PC-9 (cell line): Measurements from ENCODE around the gene KIDINS220. TPM values are rescaled to one million over a fixed set of nuclear protein-coding genes. Genes with fewer than 3 reads are reported as not detected.

Source experiments
- BruUV-seq: library from RNA; stranded (reverse); fragments of 400-500 nt; replicated peaks from 2 replicates; lab custom pipeline; 2021; lab: Mats Ljungman, UMichigan
- CTCF ChIA-PET: fragments of 300-600 bp; sonication (Branson Sonifier 250); formaldehyde crosslinking; loops from one replicate; lab custom pipeline; 2022; ENCODE audit warnings: antibody characterized with exemption; lab: Charles Lee
- POLR2A ChIA-PET: fragments of 300-600 bp; sonication (Branson Sonifier 250); formaldehyde crosslinking; loops from one replicate; lab custom pipeline; 2022; ENCODE audit warnings: antibody characterized with exemption; ENCODE audit not compliant: unreplicated experiment; lab: Charles Lee
- DNase-seq, 2 experiments: peaks; one replicate each; pipeline versions ENCODE4 v3.0.0 to v3.0.0-alpha.2; 2015 to 2022; ENCODE audit warnings: mixed read lengths in 1 of 2
- H2AFZ ChIP-seq: fragments of 200-600 bp; sonication (generic); 2 replicates; pipeline ENCODE4 v1.8.1; 2017; ENCODE audit warnings: antibody characterized with exemption
- H3F3A ChIP-seq: fragments of 200-600 bp; sonication (generic); 2 replicates; pipeline ENCODE4 v1.8.1; 2017; ENCODE audit warnings: antibody characterized with exemption, mild to moderate bottlenecking, low read depth; ENCODE audit not compliant: insufficient read depth
- H3K27ac ChIP-seq: fragments of 200-600 bp; sonication (generic); 2 replicates; pipeline ENCODE4 v1.6.1; 2016; ENCODE audit warnings: mixed run types
- H3K27me3 ChIP-seq: fragments of 200-600 bp; sonication (generic); 2 replicates; pipeline ENCODE4 v1.6.1; 2016; ENCODE audit warnings: low read depth, mixed run types; ENCODE audit not compliant: insufficient read depth
- H3K36me3 ChIP-seq: fragments of 200-600 bp; sonication (generic); 2 replicates; pipeline ENCODE4 v1.6.1; 2016; ENCODE audit warnings: low read depth, mixed run types
- H3K4me1 ChIP-seq: fragments of 200-600 bp; sonication (generic); replicated peaks from 2 replicates; pipeline ENCODE4 v1.6.1; 2016; ENCODE audit warnings: mixed run types; ENCODE audit not compliant: insufficient read depth
- H3K4me2 ChIP-seq: fragments of 200-600 bp; sonication (generic); 2 replicates; pipeline ENCODE4 v1.6.1; 2017; ENCODE audit warnings: mixed run types
- H3K4me3 ChIP-seq: fragments of 200-600 bp; sonication (generic); 2 replicates; pipeline ENCODE4 v1.6.1; 2016; ENCODE audit warnings: mixed run types
- H3K79me2 ChIP-seq: fragments of 200-600 bp; sonication (generic); 2 replicates; pipeline ENCODE4 v1.6.1; 2017; ENCODE audit warnings: low read depth, mixed run types
- H3K9me2 ChIP-seq: fragments of 200-600 bp; sonication (generic); 2 replicates; pipeline ENCODE4 v1.8.1; 2017; ENCODE audit warnings: mild to moderate bottlenecking; ENCODE audit not compliant: insufficient read depth
- H3K9me3 ChIP-seq: fragments of 200-600 bp; sonication (generic); 2 replicates; pipeline ENCODE4 v1.8.1; 2016; ENCODE audit warnings: low read depth; ENCODE audit not compliant: insufficient read depth
- H4K20me1 ChIP-seq: fragments of 200-600 bp; sonication (generic); 2 replicates; pipeline ENCODE4 v1.8.1; 2017; ENCODE audit not compliant: insufficient read depth
- CTCF ChIP-seq: fragments of 200-600 bp; sonication (generic); conservative IDR thresholded peaks from 2 replicates; pipeline ENCODE4 v1.6.1; 2017; ENCODE audit warnings: mixed run types, antibody characterized with exemption, mild to moderate bottlenecking, moderate library complexity
- EZH2 ChIP-seq: fragments of 200-600 bp; sonication (generic); IDR thresholded peaks from 2 replicates; pipeline ENCODE4 v1.8.0; 2017; ENCODE audit warnings: antibody characterized with exemption, low read depth
- intact Hi-C: fragments of 100-400 bp; cut with micrococcal nuclease; formaldehyde crosslinking; loops from one replicate; pipeline ENCODE4 v1.10.0; 2022; ENCODE audit not compliant: unreplicated experiment
- total RNA-seq: library from RNA; stranded (reverse); gene quantifications from 2 replicates; pipeline ENCODE4 v1.2.3, GENCODE V29; 2021

Gene KIDINS220
- total RNA-seq, 1 experiment from 2014 or later, result 13.9 TPM

DNA sequence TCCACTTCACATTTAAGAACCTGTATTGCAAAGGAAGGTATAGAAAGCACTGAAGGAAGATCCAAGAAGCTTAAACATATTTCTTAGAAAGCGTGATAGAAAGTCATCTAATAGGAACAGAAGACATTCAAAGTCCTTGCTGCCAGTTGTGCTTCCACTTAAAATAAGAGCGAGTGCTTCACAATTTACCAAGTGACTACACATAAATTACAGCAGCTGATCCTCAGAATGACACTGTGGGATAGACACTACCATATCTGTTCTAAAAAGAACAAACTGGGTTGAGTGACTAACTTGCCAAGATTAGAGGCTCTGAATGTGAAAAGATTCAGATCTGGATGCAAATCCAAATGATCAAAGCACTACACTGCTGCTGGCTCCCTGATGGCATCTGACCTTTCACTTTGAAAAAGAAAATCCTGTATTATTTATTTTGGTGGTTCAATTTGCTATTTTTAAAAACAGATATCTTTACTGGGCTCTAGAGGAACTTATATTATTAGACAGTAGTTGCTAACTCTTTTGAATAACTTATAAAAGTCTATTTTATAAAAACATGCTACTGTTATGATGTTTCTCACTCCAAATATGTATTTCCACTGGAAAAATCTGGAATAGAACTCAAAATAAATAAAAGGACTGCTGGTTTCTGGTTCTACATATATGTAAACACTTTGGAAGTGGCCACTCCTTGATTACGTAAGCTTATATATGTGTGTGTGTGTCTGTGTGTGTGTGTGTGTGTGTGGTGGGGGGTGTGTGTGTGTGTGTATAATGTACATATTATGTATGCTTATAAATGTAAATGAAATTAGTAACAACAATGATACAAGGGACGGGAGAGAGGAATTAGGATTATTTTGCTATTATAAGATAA, 57.4 kb downstream of the KIDINS220 start:
- Histone ChIP-seq H3K36me3 (no peaks in the 10 kb centered on the region), H3F3A (no peaks in the 10 kb centered on the region), H3K9me2 (no peaks in the 10 kb centered on the region), H3K79me2 (no peaks in the 10 kb centered on the region), H3K27ac (no peak overlapping the region), H4K20me1 (no peaks in the 10 kb centered on the region), H3K4me2 (no peak overlapping the region), H3K9me3 (no peaks in the 10 kb centered on the region), H3K27me3 (no peaks in the 10 kb centered on the region), H3K4me3 (no peak overlapping the region), H2AFZ (no peak overlapping the region), H3K4me1 (no peaks in the 10 kb centered on the region)
- CTCF ChIA-PET, result no interaction called here
- BruUV-seq, result no TSS peak
- TF ChIP-seq EZH2, result no peak
- TF ChIP-seq CTCF, result no peak
- intact Hi-C loops, result no loop called here
- DNase-seq, result no peak
- POLR2A ChIA-PET, result no interaction called here

DNA sequence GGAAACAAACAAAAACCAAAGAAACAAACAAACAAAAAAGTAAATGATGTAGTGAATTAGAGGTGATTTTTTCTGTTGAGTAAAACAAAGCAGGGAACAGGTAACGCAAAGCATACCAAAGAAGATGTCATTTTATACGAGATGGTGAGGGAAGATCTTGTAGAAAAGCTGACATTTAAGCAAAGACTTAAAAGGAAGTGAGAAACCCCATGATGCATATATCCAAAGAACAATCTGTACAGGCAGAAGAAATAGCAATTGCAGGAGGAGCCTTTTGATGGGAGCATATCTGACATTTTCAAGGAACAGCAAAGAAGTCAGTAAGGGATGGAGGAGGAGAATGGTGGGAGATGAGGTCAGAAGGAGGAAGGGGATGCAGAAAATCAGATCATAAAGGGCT, 63.0 kb downstream of the KIDINS220 start:
- H3K36me3 ChIP-seq, result no peaks in the 10 kb centered on the region
- ChIA-PET CTCF (no interaction called here), POLR2A (interaction anchor here (0.6 kb wide), 1 partner anchor 332 kb away, joined by 5 read pairs; no protein-coding TSS in a partner anchor)
- no peaks in the 10 kb centered on the region for H3K9me3 ChIP-seq
- no peak overlapping the region for H2AFZ ChIP-seq
- no peaks in the 10 kb centered on the region for H3F3A ChIP-seq
- H3K4me1 ChIP-seq, result no peaks in the 10 kb centered on the region
- H3K4me2 ChIP-seq, result no peak overlapping the region
- BruUV-seq, result no TSS peak
- H3K27me3 ChIP-seq, result no peaks in the 10 kb centered on the region
- no peak overlapping the region for H3K27ac ChIP-seq
- no peak for TF ChIP-seq EZH2
- no peak for TF ChIP-seq CTCF
- no peak overlapping the region for H3K4me3 ChIP-seq
- H4K20me1 ChIP-seq, result no peaks in the 10 kb centered on the region
- no peaks in the 10 kb centered on the region for H3K79me2 ChIP-seq
- DNase-seq, result no peak
- H3K9me2 ChIP-seq, result no peaks in the 10 kb centered on the region
- intact Hi-C loops, result no loop called here

DNA sequence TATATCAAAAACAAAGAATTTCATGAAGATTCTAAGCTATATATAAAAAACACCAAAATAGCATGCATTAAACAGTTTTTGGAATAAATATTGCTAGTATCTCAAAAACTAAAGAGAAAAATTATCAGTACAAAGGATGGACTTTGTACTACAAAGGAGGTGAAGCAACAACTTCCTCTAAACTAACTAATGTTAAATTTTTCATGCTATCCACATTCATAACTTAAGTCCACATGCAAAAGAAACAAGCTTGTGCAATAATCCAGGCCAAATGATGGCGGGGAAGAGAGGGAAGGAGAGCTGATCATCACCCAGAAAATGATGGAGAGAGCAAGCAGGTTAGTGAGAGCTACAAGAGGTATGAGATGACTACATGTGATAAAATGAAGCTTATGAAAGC, 70.1 kb downstream of the KIDINS220 start:
- Histone ChIP-seq H3K27me3 (no peaks in the 10 kb centered on the region), H2AFZ (no peak overlapping the region), H3F3A (no peaks in the 10 kb centered on the region), H3K4me1 (no peaks in the 10 kb centered on the region), H3K27ac (no peak overlapping the region), H3K4me2 (no peak overlapping the region), H3K9me3 (no peaks in the 10 kb centered on the region), H3K79me2 (no peaks in the 10 kb centered on the region), H3K4me3 (no peak overlapping the region), H3K36me3 (no peaks in the 10 kb centered on the region), H3K9me2 (no peaks in the 10 kb centered on the region), H4K20me1 (no peaks in the 10 kb centered on the region)
- intact Hi-C loops, result no loop called here
- POLR2A ChIA-PET, result no interaction called here
- no TSS peak for BruUV-seq
- DNase-seq, result no peak
- CTCF ChIA-PET, result interaction anchor here (0.5 kb wide), 1 partner anchor 18 kb away, joined by 3 read pairs; no protein-coding TSS in a partner anchor
- no peak for TF ChIP-seq CTCF
- TF ChIP-seq EZH2, result no peak
